ENCODE measurements around the gene TPD52L2.

TPD52L2 gene

DNA sequence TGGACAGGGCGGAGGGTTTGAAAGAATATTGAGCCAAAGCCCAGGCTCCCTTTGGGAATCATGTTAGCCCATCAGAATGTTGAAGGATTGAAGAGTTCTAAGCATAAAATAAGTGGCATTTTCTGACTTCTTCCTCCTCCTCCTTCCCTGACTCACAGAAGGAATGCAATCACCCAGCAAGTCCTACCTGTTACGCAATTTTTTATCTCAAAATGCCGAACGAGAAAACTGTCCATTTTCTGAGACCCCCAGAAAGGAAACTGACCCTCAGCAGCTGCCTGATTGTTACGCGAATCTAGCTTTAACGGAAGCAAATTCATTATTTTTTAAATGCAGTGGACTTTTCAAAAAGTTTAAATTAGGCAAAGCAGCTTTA, 25.1 kb downstream of the TPD52L2 start:
- no peaks in the 10 kb centered on the region for H3K27me3 ChIP-seq (ENCODE audit: control insufficient read depth, insufficient read depth, low read length)
- H3K4me1 ChIP-seq (ENCODE audit: control insufficient read depth, insufficient read depth, low read length) = peaks cover 10% of the 10 kb centered on the region
- H3K36me3 ChIP-seq (ENCODE audit: control insufficient read depth, insufficient read depth, low read length) = peaks cover 9% of the 10 kb centered on the region
- no peak overlapping the region for H3K4me3 ChIP-seq (ENCODE audit: low read length)
- no peaks in the 10 kb centered on the region for H3K9me3 ChIP-seq (ENCODE audit: control insufficient read depth, low read length)
- no peak overlapping the region for H3K9ac ChIP-seq (ENCODE audit: low read length)

- no peaks in the 10 kb centered on the region for H3K9me3 ChIP-seq (ENCODE audit: control insufficient read depth, low read length)
- no peak overlapping the region for H3K9ac ChIP-seq (ENCODE audit: low read length)
- H3K4me3 ChIP-seq (ENCODE audit: low read length) = no peak overlapping the region
- peaks cover 8% of the 10 kb centered on the region for H3K4me1 ChIP-seq (ENCODE audit: control insufficient read depth, insufficient read depth, low read length)
- H3K27me3 ChIP-seq (ENCODE audit: control insufficient read depth, insufficient read depth, low read length) = no peaks in the 10 kb centered on the region
- peaks cover 9% of the 10 kb centered on the region for H3K36me3 ChIP-seq (ENCODE audit: control insufficient read depth, insufficient read depth, low read length)
These were observed 25.5 kb downstream of the TPD52L2 start for GRCh38 chr20:63890616-63891015.

GRCh38 chr20:63891061-63892002, 26.3 kb downstream of the TPD52L2 start:
- Histone ChIP-seq H3K36me3 (ENCODE audit: control insufficient read depth, insufficient read depth, low read length) (peaks cover 9% of the 10 kb centered on the region), H3K9me3 (ENCODE audit: control insufficient read depth, low read length) (no peaks in the 10 kb centered on the region), H3K27me3 (ENCODE audit: control insufficient read depth, insufficient read depth, low read length) (no peaks in the 10 kb centered on the region), H3K4me3 (ENCODE audit: low read length) (no peak overlapping the region), H3K9ac (ENCODE audit: low read length) (no peak overlapping the region), H3K4me1 (ENCODE audit: control insufficient read depth, insufficient read depth, low read length) (peaks cover 7% of the 10 kb centered on the region)

- H3K27me3 ChIP-seq (ENCODE audit: control insufficient read depth, insufficient read depth, low read length) = no peaks in the 10 kb centered on the region
- H3K4me3 ChIP-seq (ENCODE audit: low read length) = no peak overlapping the region
- H3K36me3 ChIP-seq (ENCODE audit: control insufficient read depth, insufficient read depth, low read length) = peaks cover 9% of the 10 kb centered on the region
- H3K4me1 ChIP-seq (ENCODE audit: control insufficient read depth, insufficient read depth, low read length) = peaks cover 18% of the 10 kb centered on the region
- no peak overlapping the region for H3K9ac ChIP-seq (ENCODE audit: low read length)
- H3K9me3 ChIP-seq (ENCODE audit: control insufficient read depth, low read length) = no peaks in the 10 kb centered on the region
These were observed 27.3 kb downstream of the TPD52L2 start for GRCh38 chr20:63892402-63892801.

DNA sequence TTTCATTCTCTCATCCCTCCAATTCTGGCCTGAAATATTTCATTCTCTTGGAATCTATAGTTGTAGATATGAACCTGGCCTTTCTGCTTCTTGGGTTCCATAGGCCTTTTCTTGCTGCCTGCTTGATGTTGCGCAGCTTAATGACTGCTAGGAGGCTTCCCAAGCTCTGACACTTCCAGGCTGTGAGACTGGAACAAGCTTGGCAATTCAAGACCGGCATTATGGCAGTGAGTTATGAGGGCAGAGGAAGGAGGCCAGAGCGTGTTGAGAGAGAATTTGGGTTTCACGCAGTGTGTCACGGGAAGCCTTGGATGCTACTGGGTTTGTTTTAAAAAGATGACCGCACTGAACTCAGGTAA, 28.9 kb downstream of the TPD52L2 start:
- H3K9me3 ChIP-seq (ENCODE audit: control insufficient read depth, low read length) = no peaks in the 10 kb centered on the region
- peaks cover 30% of the 10 kb centered on the region for H3K4me1 ChIP-seq (ENCODE audit: control insufficient read depth, insufficient read depth, low read length)
- no peak overlapping the region for H3K4me3 ChIP-seq (ENCODE audit: low read length)
- H3K36me3 ChIP-seq (ENCODE audit: control insufficient read depth, insufficient read depth, low read length) = peaks cover 9% of the 10 kb centered on the region
- no peak overlapping the region for H3K9ac ChIP-seq (ENCODE audit: low read length)
- H3K27me3 ChIP-seq (ENCODE audit: control insufficient read depth, insufficient read depth, low read length) = no peaks in the 10 kb centered on the region

- Histone ChIP-seq H3K36me3 (ENCODE audit: control insufficient read depth, insufficient read depth, low read length) (peaks cover 8% of the 10 kb centered on the region), H3K9me3 (ENCODE audit: control insufficient read depth, low read length) (no peaks in the 10 kb centered on the region), H3K9ac (ENCODE audit: low read length) (peak within 1 kb of the TSS; percentile 74), H3K4me1 (ENCODE audit: control insufficient read depth, insufficient read depth, low read length) (peaks cover 36% of the 10 kb centered on the region), H3K27me3 (ENCODE audit: control insufficient read depth, insufficient read depth, low read length) (no peaks in the 10 kb centered on the region), H3K4me3 (ENCODE audit: low read length) (peak within 1 kb of the TSS; percentile 56)
These were observed 29.5 kb downstream of the TPD52L2 start, which contains the start of gene DNAJC5 for GRCh38 chr20:63894358-63895201. TSS of gene DNAJC5 (plus strand) at chr20:63895126. CDS start at chr20:63928346, 33,220 bp downstream.

DNA sequence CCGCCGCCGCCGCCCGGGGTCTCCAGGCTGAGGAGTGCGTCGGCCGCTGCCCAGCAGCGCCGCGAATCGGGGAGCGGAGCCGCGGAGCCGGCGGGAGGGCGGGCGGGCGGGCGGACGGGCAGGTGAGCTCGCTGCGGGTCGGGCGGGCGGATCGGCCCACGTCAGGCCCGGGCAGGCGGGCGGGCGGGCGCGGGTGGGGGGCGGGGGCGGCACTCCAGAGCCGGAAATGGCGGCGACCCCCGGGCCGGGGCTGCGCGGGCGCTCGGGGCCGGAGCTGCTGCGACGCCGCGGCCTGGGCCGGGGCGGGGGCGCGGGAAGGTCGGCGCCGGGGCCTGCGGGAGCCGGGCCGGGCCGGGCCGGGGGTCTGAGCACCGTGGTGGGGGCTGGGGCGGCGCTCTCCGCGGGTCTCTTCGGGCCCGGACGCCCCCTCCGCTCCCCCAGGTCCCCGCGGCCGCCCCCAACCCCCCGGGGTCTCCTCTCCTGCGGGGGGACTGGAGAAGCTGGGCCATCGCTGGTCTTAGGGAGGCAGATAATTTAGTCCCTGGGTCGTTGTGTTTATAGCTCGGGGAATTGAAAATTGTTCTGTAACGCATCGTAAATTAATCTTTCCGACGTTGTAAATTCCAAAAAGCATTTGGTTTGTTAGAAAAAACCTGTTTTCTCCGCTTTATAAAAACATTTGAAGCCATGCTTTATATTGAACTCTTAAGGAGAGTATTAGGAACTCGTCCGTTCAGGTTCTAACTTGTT, 30.3 kb downstream of the TPD52L2 start:
- Histone ChIP-seq H3K27me3 (ENCODE audit: control insufficient read depth, insufficient read depth, low read length) (no peaks in the 10 kb centered on the region), H3K4me1 (ENCODE audit: control insufficient read depth, insufficient read depth, low read length) (peaks cover 36% of the 10 kb centered on the region), H3K9me3 (ENCODE audit: control insufficient read depth, low read length) (no peaks in the 10 kb centered on the region), H3K36me3 (ENCODE audit: control insufficient read depth, insufficient read depth, low read length) (peaks cover under 1% of the 10 kb centered on the region), H3K9ac (ENCODE audit: low read length) (peak overlapping the region; percentile 74), H3K4me3 (ENCODE audit: low read length) (peak overlapping the region; percentile 56)

DNA sequence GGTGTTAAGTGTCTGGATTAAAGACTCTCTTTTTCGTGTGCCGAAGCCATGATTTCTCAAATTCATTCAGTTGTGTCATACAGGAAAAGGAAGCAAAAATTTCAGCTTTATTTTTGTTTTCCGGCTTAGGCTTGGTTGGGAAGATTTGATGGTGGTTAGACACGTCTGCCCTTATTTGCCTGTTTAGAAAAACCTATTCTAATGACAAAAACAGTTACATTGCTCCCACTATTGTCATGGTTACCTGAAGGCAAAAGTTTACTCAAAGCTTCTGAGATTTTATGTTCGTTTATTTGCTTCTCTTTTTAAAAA, 30.8 kb downstream of the TPD52L2 start:
- peaks cover 36% of the 10 kb centered on the region for H3K4me1 ChIP-seq (ENCODE audit: control insufficient read depth, insufficient read depth, low read length)
- H3K27me3 ChIP-seq (ENCODE audit: control insufficient read depth, insufficient read depth, low read length) = no peaks in the 10 kb centered on the region
- H3K9me3 ChIP-seq (ENCODE audit: control insufficient read depth, low read length) = no peaks in the 10 kb centered on the region
- peak overlapping the region; percentile 56 for H3K4me3 ChIP-seq (ENCODE audit: low read length)
- peak overlapping the region; percentile 74 for H3K9ac ChIP-seq (ENCODE audit: low read length)
- no peaks in the 10 kb centered on the region for H3K36me3 ChIP-seq (ENCODE audit: control insufficient read depth, insufficient read depth, low read length)

- Histone ChIP-seq H3K27me3 (ENCODE audit: control insufficient read depth, insufficient read depth, low read length) (no peaks in the 10 kb centered on the region), H3K36me3 (ENCODE audit: control insufficient read depth, insufficient read depth, low read length) (no peaks in the 10 kb centered on the region), H3K9me3 (ENCODE audit: control insufficient read depth, low read length) (no peaks in the 10 kb centered on the region), H3K4me3 (ENCODE audit: low read length) (peak overlapping the region; percentile 56), H3K9ac (ENCODE audit: low read length) (peak overlapping the region; percentile 74), H3K4me1 (ENCODE audit: control insufficient read depth, insufficient read depth, low read length) (peaks cover 40% of the 10 kb centered on the region)
These were observed 31.4 kb downstream of the TPD52L2 start for GRCh38 chr20:63896264-63897105.

DNA sequence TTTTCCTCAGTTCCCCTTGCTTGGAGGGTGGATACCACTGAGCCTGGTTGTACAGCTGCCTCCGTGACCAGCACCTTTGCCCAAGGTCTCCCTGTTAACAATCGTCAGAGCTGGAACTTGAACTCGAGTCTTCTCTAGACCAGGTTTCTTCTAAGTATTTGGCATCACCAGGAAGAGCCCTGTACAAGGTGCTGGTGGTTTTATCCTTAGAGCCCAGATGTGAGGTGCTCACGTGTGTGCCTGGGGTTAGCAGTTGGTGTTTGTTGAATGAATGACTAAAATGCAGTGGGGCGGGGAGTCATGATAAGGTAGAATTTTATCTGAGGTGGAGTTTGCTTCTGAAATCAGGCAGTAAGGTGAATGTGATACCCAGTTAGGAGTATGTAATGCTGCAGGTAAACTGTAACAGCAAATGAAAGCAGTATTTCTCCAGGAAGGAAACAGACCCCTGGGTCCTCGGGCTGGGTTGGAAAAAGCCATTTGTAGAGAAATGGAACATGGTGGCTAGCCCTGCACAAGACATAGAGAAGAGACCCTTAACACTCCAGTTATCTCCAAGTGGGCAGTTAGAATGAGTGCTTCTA, 33.0 kb downstream of the TPD52L2 start:
- Histone ChIP-seq H3K36me3 (ENCODE audit: control insufficient read depth, insufficient read depth, low read length) (no peaks in the 10 kb centered on the region), H3K4me3 (ENCODE audit: low read length) (peak overlapping the region; percentile 14), H3K4me1 (ENCODE audit: control insufficient read depth, insufficient read depth, low read length) (peaks cover 40% of the 10 kb centered on the region), H3K27me3 (ENCODE audit: control insufficient read depth, insufficient read depth, low read length) (no peaks in the 10 kb centered on the region), H3K9me3 (ENCODE audit: control insufficient read depth, low read length) (no peaks in the 10 kb centered on the region), H3K9ac (ENCODE audit: low read length) (peak overlapping the region; percentile 1)
